Cerebellar nuclear complex (tissue), 1 donor: Measurements from ENCODE around the gene AIG1.
A peak's percentile ranks its signal among the peaks of the same experiment; 100 is the strongest.
"Not testable (repeated sequence)": the region's sequence is repeated elsewhere in the genome, so short reads cannot be mapped to it uniquely, and the experiment has no call there.

Experiments
- DNase-seq, 2 experiments: peaks; one replicate each; lab custom pipeline; 2025; lab: John Stamatoyannopoulos, UW

Gene AIG1, protein sequence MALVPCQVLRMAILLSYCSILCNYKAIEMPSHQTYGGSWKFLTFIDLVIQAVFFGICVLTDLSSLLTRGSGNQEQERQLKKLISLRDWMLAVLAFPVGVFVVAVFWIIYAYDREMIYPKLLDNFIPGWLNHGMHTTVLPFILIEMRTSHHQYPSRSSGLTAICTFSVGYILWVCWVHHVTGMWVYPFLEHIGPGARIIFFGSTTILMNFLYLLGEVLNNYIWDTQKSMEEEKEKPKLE

DNA sequence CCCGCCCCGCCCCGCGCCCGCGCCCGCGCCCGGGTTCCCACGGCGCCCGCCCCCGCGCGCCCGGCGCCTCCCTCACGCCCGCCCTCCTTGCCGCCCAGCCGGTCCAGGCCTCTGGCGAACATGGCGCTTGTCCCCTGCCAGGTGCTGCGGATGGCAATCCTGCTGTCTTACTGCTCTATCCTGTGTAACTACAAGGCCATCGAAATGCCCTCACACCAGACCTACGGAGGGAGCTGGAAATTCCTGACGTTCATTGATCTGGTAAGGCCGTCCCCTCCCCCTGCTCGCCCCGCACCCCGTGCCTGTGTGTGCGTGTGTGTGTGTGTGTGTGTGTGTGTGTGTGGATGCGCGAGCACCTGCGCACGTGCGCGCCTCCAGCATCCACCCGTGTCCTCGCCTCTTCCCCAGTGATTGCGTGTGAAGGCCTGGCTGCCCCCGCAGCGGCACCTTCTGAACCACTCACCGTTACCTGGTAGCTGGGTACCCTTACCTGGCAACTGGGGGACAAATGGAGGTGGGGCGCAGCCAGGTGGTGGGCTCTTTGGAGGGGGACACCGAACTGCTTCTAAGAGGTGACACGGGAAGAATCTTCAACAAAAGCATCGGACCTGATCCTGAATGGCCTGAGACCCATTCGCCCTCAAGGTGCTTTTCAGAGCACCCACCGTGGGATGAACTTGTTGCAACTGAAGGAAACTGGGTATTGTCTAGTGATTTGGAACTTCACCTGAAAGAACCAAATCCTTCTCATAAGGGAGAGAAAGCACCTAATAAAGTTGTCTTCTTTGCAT, at the start of gene AIG1:
TSS of gene AIG1 (plus strand) at position 84 of the 791 bp plus-strand sequence. CDS start at position 121, 37 bp downstream.
- peak in 1 of 2 experiments; percentile 10 for DNase-seq

DNA sequence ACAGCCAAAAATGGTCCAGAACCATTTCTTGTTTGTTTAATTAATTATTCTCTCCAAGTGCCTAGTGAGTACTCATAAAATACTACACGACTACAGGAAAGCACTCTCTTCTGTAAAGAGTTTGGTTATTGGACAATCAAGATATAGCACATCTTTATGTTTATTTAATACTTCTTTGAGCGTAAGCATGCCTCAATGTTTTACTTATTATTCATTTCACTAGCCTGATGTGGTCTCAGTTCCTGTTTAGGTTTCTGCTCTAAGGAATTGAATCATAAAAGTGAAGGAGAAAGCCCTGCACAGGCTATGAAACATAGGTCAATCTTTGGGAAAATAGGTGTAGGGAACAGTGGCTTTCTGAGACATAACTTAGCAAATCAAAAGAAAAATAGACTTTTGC, 45.9 kb upstream of the AIG1 start:
- DNase-seq = no peak

DNA sequence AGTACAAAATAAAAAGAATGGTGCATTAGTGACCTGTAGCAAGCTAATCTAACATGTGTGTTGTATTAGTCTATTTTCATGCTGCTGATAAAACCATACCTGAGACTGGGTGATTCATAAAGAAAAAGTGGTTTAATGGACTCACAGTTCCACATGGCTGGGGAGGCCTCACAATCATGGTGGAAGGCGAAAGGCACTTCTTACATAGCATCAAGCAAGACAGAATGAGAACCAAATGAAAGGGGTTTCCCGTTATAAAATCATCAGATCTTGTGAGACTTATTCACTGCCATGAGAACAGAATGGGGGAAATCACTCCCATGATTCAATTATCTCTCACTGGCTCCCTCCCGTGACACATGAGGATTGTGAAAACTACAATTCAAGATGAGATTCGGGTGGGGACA, 45.4 kb upstream of the AIG1 start:
- no peak for DNase-seq

DNA sequence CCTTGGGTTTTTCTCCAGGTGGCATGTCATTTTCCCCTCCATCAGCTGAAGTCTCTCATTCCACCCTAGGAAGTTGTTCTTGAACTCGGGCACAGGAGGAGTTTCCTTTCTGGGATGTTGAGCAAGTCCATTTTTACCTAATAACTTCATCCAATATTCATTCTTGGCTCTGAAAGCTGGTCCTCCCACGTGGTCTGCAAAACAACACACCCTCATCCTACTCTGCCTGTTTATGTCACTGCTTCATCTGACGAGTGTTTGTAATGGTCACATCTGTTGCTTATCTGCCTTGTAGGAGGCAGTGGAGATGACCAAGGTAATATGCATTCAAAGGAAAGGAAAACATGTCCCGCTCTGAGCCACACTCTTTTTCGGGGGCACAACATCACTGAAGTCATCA, 41.7 kb upstream of the AIG1 start:
- no peak for DNase-seq

DNA sequence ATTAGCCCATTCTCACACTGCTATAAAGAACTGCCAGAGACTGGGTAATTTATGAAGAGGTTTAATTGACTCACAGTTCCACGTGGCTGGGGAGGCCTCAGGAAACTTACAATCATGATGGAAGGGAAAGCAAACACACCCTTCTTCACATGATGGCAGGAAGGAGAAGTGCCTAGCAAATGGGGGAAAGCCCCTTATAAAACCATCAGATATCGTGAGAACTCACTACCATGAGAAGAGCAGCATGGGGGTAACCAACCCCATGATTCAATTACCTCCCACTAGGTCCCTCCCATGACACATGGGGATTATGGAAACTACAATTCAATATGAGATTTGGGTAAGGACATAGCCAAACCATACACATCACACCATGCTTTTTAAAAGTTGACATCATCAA, 39.8 kb upstream of the AIG1 start:
- DNase-seq = not testable (repeated sequence)

DNA sequence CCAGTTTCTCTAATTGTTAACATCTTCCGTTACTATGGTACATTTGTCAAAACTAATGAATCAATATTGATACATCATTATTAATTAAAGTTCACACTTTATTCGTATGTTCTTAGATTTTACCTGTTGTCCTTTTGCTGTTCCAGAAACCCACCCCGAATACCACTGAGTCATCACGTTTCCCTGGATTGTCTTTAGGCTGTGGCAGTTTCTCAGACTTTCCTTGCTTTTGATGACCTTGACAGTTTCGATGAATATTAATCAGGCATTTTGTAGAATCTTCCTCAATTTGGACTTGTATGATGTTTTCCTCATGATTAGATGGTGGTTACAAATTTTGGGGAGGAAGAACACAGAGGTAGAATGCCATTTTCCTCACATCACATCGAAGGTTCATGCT, 39.1 kb upstream of the AIG1 start:
- no peak for DNase-seq

DNA sequence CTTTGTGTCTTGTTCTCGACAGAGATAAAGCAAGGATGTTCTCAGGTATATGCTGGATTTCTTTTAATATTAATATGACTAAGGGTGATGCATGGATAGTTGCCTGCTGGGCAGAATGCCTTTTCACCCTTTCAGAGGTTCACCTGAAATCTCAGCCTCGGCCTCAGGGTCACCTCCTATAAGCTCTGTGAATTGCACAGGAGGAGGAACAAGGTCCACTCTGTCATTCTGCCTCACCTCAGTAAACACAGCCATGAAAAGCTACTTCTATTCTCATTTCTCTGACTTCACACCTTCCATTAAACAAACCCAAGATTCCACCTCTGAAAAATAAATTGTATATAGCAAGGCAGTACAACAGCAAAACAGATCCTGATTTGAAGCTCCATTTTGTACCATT, 38.1 kb upstream of the AIG1 start:
- no peak for DNase-seq

DNA sequence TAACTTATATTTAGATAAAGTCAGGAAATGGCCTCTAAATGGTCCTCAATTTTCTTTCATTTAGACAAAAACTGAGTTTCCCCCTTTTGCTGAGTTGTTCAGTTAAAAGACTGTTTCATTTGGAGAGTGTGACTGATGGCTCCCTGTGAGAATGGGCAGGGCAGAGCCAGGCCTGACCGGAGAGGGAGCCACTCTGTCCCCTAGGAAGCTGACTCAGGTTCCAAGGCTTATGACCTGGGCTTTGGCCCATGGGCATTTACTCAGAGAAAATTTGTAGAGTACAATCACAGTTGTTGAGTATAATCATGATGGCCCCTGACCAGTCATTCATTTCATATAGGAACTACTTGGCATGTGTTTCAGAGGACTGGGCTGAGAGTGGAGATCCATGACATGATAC, 37.0 kb upstream of the AIG1 start:
- DNase-seq = no peak

DNA sequence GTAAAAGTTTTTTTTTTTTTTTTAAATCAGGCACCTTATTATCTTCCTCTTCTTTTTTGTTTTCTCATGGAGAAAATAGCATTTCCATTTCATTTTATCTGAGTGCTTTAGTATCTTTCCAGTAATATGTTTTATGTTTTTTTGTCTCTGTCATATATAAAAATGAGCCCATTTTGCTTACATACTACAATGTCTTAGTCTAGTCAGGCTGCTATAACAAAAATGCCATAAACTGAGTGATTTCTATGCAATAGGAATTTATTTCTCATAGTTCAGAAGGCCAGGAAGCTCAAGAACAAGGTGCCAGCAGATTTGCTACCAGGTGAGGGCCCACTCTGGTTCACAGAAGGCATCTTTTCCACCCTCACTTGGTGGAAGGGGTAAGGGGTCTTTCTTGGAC, 35.7 kb upstream of the AIG1 start:
- DNase-seq = no peak

DNA sequence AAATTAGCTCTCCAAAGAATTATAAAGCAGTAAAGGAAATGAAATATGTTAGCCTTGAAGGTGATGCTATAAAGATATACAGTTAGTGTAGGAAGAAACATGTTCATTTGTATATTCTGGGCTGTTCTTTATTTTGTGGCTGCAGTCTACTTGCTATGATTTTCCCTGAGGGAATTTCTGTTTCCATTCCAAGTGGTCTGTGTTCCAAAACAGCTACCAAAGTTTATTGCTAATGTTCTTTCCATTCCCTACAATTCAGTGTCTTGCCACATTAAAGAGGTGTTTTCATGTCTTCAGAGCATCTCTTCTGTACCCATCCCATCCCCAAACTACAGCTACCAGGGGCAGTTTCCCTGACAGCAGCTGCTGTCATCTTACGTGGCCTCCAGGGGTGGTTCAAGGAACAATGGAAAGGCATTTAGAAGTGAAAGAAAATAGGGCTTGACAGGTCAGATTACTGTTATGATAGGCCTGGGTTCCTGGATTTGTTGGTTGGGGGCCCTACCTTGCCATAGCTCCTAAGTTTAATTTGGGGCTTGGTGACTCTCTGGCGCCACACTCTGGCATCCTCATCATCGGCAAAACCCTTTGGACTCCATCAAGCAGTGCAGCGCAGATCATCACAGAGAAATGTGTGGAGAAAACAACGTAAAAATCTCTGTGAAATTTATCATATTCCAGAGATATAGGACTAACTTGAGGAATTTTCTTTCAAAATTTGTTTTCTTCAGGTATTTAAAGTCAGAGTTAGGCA, 33.8 kb upstream of the AIG1 start:
- no peak for DNase-seq

DNA sequence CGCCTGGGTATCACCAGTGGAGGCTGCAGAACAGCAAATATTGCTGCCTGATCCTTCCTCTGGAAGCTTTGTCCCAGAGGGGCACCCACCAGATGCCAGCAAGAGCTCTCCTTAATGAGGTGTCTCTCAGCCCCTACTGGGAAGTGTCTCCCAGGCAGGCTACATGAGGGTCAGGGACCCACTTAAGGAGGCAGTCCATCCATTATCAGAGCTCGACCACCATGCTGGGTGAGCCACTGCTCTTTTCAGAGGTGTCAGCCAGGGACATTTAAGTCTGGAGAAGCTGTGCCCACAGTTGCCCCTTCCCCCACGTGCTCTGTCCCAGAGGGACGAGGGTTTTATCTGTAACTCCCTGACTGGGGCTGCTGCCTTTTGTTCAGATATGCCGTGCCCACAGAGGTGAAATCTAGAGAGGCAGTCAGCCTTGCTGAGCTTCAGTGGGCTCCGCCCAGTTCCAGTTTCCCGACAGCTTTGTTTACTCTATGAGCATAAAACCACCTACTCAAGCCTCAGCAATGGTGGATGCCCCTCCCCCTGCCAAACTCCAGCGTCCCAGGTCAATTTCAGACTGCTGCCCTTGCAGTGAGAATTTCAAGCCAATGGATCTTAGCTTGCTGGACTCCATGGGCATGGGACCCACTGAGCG, 25.9 kb upstream of the AIG1 start:
- DNase-seq = no peak

DNA sequence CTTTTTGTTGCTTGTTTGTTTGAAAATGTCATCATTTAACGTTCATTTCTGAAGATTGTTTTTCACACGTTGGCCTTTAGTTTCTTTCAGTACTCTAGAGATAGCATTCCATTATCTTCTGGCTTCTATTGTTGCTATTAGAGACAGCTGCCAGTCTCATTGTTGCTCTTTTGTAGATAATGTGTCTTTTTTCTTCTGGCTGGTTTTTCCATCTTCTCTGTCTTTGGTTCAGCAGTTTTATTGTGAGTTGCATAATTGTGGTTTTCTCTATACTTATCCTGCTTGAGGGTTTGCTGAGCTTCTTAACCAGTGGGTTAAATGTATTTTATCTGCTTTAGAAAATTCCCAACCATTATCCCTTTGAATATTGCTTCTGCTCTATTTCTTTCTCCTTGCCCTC, 23.2 kb upstream of the AIG1 start:
- DNase-seq = no peak

DNA sequence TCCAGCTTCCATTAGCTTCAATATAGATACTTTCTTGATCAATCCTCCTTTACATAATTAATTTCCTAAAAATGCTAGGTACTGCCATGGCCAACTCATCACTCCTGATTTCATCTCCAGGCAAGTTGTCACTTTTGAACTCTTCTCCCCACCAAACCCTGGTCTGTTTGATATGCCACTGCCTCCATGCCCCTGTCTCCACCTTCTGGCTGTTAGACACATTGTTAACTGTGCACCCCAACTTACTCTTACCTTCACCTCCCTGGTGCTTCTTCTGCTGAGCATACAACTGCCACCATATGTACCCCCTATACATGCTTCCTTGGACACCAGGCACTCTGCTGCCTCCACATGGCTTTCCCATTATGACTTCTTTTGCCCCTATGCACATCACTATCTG, 21.9 kb upstream of the AIG1 start:
- no peak for DNase-seq

DNA sequence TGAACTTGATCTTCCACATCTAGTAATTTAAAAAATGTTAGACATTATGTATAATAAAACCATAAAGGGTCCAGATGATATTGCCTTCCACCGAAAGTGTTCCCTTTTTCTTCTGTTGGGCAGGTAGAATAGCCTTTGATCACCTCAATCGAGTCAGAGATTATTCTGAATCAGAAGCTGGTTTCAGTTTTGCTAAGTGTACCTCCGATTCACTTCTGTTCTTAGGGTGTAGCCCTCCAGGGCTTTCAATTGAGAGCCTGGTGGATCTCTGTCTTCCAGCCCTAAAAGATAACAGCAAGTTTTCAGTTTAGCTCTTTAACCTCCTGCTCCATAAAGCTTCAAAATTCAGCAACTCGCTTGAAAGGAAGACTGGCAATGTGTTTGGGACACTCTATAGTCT, 21.1 kb upstream of the AIG1 start:
- DNase-seq = no peak

DNA sequence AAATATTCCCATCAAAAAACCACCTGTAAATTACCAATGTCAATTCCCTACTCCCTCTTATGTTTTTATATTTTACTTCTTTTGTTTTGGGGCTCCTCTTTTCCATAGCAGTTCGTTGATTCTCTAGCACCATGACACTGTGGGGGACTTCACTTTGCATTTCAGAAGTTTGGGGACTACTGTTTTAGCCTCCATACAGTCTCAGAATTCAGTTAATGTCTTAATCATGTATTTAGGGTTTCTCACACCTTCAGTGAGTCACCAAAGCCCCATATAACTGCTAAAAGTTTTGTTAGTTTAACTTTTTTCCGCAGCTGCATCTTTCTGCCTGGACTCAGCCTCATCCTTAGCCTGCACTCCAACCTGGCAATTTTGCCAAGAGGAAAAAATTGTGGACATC, 20.7 kb upstream of the AIG1 start:
- no peak for DNase-seq

DNA sequence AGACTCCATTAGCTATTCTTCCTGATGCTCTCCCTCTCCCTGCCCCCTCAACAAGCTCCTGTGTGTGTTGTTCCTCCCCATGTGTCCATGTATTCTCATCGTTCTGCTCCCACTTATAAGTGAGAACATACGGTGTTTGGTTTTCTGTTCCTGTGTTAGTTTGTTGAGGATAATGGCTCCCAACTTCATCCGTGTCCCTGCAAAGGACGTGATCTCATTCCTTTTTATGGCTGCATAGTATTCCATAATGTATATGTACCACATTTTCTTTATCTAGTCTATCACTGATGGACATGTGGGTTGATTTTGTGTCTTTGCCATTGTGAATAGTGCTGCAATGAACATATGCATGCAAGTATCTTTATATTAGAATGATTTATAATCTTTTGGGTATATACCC, 16.3 kb upstream of the AIG1 start:
- DNase-seq = not testable (repeated sequence)

DNA sequence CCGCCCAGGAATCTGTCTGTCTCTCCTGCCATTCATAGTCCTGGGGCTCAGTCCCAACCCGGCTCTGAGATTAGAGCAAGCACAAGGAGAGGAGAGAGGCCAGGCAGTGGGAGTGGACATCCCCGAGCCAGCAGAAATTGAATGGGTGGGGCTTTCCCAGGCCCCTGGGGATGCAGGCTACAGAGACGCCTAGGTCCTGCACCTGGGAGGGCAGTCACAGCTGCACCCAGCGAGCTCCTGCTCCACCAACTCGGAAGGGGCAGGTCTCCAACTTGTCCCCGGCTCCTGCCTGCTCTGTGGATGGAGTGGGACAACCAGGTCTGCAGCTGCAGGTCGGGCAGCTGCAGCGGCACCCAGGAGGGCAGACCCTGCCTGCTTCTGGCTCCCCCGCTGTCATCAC, 11.1 kb upstream of the AIG1 start:
- no peak for DNase-seq

DNA sequence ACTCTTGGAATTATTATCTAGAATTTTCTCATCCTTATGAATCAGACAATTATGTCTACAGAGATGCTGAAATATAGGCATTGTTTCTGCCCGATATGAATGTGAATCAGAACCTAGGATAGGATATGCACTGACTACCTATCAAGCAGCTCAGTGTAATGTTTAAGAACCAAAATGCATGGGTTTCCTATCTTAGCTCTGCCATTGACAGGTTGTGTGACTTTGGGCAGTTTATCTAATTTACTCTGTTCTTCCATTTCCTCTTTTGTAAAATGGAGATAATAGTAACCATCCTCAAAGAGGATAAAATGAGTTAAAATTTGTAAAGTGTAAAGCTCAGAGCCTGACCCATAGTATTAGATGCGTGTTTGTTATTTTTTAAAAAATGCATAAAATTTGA, 10.2 kb upstream of the AIG1 start:
- DNase-seq = no peak

DNA sequence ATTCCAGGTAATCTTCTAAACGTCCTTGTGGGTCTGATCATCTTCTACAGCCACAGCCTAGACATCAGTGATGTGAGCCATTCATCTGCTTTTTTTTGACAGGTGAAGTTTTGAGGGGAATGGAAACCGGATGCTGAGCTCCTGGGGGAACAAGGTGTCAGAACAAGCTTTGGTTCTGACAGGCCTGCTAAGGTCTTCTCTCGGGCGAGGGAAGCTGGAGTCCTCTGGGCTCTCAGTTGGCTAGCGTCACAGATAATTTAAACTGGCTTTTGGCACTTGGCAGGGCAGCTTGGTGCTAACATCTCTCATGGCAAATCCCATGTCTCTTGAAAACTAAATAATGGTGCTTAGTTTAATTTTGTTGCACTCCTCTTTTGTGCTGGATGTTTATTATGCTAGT, 8.4 kb upstream of the AIG1 start:
- no peak for DNase-seq

DNA sequence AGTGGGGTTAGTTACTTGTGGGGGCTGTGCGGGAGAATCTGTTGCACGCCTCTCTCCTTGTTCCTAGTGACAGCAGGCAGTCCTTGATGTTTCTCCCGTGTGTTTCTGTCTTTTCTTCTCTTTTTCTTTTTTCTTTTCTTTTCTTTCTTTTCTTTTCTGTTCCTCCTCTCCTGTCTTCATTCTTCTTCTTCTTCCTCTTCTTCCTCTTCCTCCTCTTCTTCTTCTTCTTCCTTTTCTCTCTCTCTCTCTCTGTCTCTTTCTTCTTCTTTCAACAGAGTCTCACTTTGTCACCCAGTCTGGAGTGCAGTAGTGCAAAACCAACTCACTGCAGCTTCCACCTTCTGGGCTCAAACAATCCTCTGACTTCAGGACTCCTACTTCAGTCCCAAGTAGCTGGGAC, 6.8 kb upstream of the AIG1 start:
- DNase-seq = no peak

DNA sequence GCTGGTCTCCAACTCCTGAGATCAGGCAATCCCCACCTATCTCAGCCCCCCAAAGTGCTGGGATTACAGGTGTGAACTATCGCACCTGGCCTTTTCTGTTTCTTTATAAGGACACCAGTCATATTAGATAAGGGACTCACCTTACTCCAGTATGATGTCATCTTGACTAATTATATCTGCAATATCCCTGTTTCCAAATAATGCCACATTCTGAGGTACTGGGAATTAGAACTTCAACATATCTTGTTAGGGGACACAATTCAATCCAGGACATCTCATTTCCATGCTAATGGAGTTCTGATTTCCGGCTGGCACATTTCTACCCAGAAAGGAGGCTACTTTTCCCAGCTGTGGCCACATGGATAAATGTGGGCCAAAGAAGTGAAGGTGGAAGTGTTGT, 6.4 kb upstream of the AIG1 start:
- no peak for DNase-seq

DNA sequence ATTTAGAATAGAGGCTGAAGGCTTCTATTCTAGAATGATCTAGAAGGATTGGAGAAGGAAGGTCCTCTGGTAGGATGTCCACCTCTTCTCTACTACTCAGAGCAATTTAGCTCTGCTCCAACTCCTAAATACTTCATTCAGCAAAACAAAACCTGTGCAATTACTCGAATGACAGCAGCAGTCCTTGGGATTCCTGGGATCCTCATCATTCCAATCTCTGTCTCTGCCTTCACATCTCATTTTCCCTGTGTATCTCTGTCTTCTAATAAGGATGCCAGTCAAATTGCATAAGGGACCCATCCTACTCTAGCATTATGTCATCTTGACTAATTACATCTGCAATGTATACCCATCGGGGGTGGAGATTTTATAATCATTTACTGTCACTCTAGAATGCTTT, 5.5 kb upstream of the AIG1 start:
- no peak for DNase-seq

DNA sequence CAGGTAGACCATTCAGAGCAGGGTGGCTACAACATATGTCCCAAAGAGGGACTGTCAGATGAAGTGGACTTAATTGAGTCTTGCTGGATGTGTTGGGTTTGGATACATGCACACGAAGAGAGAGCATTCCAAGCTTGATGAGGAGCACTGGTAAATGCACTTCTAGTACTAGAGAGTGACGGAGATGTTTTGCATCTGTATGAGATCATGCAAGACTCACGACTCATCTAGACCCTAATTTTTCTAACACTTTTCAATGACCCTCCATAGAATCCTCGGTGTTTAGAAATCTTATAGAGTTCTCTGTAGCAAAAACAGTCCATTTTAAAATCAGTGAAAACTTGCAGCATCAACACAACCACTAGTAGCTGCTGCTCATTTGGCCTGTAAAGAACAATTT, 4.8 kb upstream of the AIG1 start:
- DNase-seq = no peak
